ENCODE results near the gene SLC10A6.

- TF ChIP-seq TAF1 (IDR thresholded peaks at IDR 0.05; ENCODE audit: low read depth, low read length) (no peak), POLR2A (IDR thresholded peaks at IDR 0.05; ENCODE audit: low read depth, low read length) (no peak)
Measured at GRCh38 chr4:86816501-86817273, 32.5 kb downstream of the SLC10A6 start.
